Bronchial epithelial cell (primary cell): ENCODE data around the gene FBXO46. TPM values are rescaled to one million over a fixed set of nuclear protein-coding genes. Genes with fewer than 3 reads are reported as not detected.
A peak's percentile ranks its signal among the peaks of the same experiment; 100 is the strongest.

Experiments used
- DNase-seq: peaks from one replicate; pipeline ENCODE4 v3.0.0-alpha.2; 2010; ENCODE audit warnings: low read depth
- FAIRE-seq: peaks from 2 replicates; lab custom pipeline; 2011; peaks lifted over from hg19 to GRCh38; lab: Jason Lieb, UNC
- H3K27me3 ChIP-seq: 2 replicates; pipeline ENCODE4 v1.5.1; 2011; ENCODE audit warnings: low read length; ENCODE audit not compliant: control insufficient read depth, insufficient read depth
- H3K36me3 ChIP-seq: 2 replicates; pipeline ENCODE4 v1.5.1; 2011; ENCODE audit warnings: low read length; ENCODE audit not compliant: control insufficient read depth, insufficient read depth
- H3K4me3 ChIP-seq: 2 replicates; pipeline ENCODE4 v1.5.1; 2011; ENCODE audit warnings: mild to moderate bottlenecking, low read depth, low read length, control low read depth
- total RNA-seq: library from RNA; depleted of rRNA; stranded (reverse); fragments of >200 nt; gene quantifications from 2 replicates; pipeline ENCODE4 v1.2.1, GENCODE V29; 2014
- TF ChIP-seq, protein P1 (sequence below): IDR thresholded peaks from 2 replicates; pipeline ENCODE4 v1.5.1; 2011; ENCODE audit warnings: mild to moderate bottlenecking, moderate library complexity, low read length, control low read depth, inconsistent platforms; ENCODE audit not compliant: insufficient read depth, severe bottlenecking

FBXO46 gene
- total RNA-seq, 1 donor from 2014 or later: 2.4 TPM

DNA sequence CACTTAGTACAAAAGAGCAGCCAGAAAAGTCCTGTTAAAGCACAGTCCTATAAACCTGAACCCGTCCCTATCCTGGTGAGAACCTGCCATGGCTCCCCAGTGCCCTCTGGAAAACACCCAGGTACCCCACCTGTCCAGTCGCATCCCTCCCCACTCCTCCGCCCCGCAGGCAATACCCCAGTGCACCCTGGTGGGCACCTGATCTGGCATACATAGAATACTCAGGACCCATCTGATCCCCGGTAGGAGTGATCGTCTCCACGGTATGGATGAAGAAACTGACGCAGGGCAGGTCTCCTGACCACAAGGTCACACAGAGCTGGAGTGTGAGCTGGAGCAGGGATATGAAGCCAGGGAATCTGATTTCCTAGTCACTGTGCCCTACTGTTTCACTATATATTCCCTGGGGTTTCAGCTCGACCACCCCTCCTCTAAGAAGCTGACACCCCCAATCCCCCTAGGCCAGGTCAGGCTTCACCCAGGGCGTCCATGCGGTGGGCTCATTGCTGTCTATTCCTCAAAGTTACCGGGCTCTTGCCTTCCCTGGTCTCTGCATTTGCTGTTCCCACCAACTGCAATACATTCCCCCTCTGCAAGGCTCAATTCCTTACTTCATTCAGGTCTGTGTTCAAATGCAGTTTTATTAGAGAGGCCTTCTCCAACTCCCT is 12.6 kb downstream of the FBXO46 start:
- no peak for FAIRE-seq
- peaks cover 6% of the 10 kb centered on the region for H3K36me3 ChIP-seq
- TF ChIP-seq, protein P1, sequence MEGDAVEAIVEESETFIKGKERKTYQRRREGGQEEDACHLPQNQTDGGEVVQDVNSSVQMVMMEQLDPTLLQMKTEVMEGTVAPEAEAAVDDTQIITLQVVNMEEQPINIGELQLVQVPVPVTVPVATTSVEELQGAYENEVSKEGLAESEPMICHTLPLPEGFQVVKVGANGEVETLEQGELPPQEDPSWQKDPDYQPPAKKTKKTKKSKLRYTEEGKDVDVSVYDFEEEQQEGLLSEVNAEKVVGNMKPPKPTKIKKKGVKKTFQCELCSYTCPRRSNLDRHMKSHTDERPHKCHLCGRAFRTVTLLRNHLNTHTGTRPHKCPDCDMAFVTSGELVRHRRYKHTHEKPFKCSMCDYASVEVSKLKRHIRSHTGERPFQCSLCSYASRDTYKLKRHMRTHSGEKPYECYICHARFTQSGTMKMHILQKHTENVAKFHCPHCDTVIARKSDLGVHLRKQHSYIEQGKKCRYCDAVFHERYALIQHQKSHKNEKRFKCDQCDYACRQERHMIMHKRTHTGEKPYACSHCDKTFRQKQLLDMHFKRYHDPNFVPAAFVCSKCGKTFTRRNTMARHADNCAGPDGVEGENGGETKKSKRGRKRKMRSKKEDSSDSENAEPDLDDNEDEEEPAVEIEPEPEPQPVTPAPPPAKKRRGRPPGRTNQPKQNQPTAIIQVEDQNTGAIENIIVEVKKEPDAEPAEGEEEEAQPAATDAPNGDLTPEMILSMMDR: no peak
- peak overlapping the region; percentile 48 for H3K4me3 ChIP-seq
- DNase-seq: no peak
- no peaks in the 10 kb centered on the region for H3K27me3 ChIP-seq

DNA sequence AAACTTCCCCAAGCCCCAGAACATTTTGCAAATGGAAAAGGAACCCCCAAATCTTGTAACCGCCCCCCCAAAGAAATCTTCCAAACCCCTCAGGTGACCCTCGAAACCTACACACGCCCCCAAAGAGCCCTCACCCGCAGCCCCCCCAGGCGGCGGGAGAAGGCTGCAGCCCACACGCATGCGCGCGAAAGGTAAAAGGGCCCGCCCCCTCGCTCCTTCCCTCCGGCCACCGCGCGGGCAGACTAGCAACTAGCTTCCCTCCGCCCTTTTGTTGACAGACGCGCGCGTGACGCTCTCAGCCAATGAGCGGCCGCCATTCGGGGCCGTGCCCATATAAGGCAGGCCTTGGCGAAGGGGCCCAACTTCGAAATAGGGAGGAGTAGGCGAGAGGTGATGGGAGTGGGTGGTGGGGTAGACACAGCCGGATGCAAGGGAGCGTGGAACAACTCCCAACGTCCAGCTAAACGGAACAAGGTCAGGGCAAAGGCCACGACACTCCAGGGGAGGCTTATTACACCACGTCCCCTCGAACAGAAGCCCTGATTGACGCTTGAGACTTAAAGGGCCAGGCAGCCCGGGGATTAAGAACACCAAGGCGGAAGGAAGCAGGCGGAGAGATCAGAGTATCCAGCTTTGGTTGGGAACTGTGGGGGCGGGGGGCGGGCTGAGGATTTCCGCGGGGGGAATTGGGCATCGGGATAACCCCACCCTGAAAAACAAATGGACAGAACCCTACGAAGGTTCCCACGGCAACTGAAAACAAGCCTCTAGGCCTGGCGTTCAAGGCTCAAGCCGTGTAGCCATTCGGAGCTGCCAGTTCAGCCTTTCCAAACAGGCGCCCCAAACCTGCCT is 13.3 kb downstream of the FBXO46 start:
- no peaks in the 10 kb centered on the region for H3K27me3 ChIP-seq
- peaks cover 12% of the 10 kb centered on the region for H3K36me3 ChIP-seq
- H3K4me3 ChIP-seq: peak overlapping the region; percentile 48
- FAIRE-seq (no peak), DNase-seq (peak; percentile 93)
- TF ChIP-seq, protein P1: peak; percentile 18

DNA sequence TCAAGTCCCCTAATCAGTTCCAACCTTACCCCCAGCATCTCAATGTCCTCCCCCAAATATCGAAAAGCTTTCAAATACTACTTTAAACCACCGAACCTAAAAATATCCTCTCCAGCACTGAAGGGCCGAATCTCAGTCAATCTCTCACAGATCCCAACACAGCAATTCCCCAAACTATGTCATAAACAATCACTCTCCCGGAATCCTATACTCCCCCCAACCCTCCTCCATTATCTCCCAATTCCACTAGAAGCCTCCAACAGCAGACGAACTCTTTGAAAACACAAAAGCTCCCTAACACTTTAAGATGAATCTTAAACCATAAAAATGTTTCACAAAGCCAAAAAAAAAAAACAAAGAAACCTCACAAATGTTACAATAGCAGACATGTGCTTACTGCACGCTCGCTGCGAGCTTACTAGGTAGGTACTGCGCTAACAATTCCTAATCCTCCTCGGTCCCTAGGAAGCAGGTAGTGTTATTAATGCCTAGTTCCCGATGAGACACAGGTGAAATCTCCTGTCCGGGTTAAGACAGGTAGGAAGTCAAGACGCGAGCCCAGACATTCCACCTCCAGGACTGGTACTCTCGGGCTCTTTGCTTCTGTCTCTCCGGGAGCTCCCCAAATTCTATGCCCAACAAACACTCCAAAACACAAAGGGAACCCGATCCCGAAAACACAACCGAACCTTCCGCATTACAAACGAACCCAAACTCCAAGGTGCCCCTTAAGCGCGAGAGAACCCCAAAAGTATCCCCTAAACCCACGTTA is 14.2 kb downstream of the FBXO46 start:
- DNase-seq (peak; percentile 52), FAIRE-seq (no peak)
- no peaks in the 10 kb centered on the region for H3K27me3 ChIP-seq
- H3K4me3 ChIP-seq: peak overlapping the region; percentile 48
- TF ChIP-seq, protein P1: no peak
- H3K36me3 ChIP-seq: peaks cover 16% of the 10 kb centered on the region

DNA sequence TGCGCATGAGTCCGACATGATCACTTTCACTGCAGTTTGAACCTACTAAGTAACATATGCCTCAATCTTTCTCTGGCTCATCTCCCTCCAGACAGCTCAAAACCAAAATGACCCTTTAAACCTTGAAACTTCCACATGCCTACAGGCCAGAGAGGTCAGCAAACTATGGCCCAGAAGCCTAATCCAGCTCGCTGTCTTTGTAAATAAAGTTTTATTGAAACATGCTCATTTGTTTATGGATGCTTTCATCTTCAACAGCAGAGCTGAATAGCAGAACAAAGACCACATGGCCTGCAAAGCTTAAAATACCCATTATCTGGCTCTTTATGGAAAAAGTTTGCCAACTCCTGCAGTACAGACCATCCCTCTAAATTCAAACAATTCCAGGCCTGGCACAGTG is 15.6 kb downstream of the FBXO46 start:
- DNase-seq (no peak), FAIRE-seq (no peak)
- TF ChIP-seq, protein P1: no peak
- Histone ChIP-seq H3K36me3 (peaks cover 18% of the 10 kb centered on the region), H3K4me3 (no peak overlapping the region), H3K27me3 (no peaks in the 10 kb centered on the region)

DNA sequence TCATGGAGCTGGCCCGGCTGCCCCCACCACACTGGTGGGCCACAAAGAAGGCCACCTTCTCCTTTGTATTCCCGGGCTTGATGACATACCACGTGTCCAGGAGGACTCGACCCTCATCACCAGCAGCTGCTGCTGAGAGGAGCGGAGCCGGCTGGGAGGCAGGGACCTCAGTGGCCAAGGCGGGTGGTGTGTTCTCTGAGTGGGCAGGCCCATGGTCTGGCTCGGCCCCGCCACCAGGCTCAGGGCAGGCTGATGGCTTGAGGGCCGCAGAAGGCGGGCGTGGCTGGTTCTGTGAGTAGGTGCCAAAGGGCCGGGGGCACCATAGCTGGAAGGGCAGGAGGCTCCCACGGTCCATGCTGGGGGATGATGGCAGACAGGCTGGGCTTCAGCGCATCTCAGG is 17.6 kb downstream of the FBXO46 start:
- DNase-seq: no peak
- no peak for FAIRE-seq
- peaks cover 15% of the 10 kb centered on the region for H3K36me3 ChIP-seq
- no peaks in the 10 kb centered on the region for H3K27me3 ChIP-seq
- TF ChIP-seq, protein P1: no peak
- no peak overlapping the region for H3K4me3 ChIP-seq
